HEK293 (cell line): ENCODE results near the gene RASAL2.

Experiments used
- CTCF ChIA-PET: fragments of 350-600 bp; formaldehyde crosslinking; extraction: SDS; loops from one replicate; lab custom pipeline; 2021; ENCODE audit warnings: antibody characterized with exemption; lab: Yijun Ruan, JAX
- POLR2A ChIA-PET: fragments of 300-600 bp; formaldehyde crosslinking; extraction: SDS; loops from one replicate; lab custom pipeline; 2020; ENCODE audit warnings: antibody characterized with exemption, inconsistent platforms; lab: Yijun Ruan, JAX
- H3K27ac ChIP-seq: fragments of 200-500 bp; sonication (Bioruptor generic); 2 replicates; pipeline ENCODE4 v1.5.1; 2014; ENCODE audit warnings: low read depth, low read length, control low read depth, inconsistent platforms; ENCODE audit errors: extremely low read depth
- H3K36me3 ChIP-seq, 2 experiments: fragments of 200-500 bp in 1 of 2; sonication (Bioruptor generic) in 1 of 2; 1 replicate in 1 of 2; 2 replicates in 1 of 2; pipeline ENCODE4 v1.5.1; 2014 to 2017; ENCODE audit warnings: inconsistent platforms in 2 of 2, low read length in 2 of 2; ENCODE audit not compliant: control insufficient read depth in 2 of 2, insufficient read depth in 1 of 2
- H3K4me1 ChIP-seq: fragments of 200-500 bp; sonication (Bioruptor generic); 2 replicates; pipeline ENCODE4 v1.5.1; 2014; ENCODE audit warnings: mild to moderate bottlenecking, low read length, inconsistent platforms; ENCODE audit not compliant: control insufficient read depth, insufficient read depth
- H3K4me3 ChIP-seq: 2 replicates; pipeline ENCODE4 v1.5.1; 2011; ENCODE audit warnings: low read depth, mild to moderate bottlenecking, control low read depth, low read length, moderate library complexity
- H3K9me3 ChIP-seq: fragments of 200-500 bp; sonication (Bioruptor generic); 2 replicates; pipeline ENCODE4 v1.5.1; 2014; ENCODE audit warnings: low read depth, low read length, inconsistent platforms; ENCODE audit not compliant: control insufficient read depth, insufficient read depth
- ELK4 ChIP-seq: IDR thresholded peaks from 2 replicates; pipeline ENCODE4 v1.6.1; 2011; ENCODE audit warnings: mild to moderate bottlenecking, low read depth, low read length, borderline replicate concordance
- KLF1 ChIP-seq: fragments of 450-650 bp; formaldehyde crosslinking; IDR thresholded peaks from 2 replicates; pipeline ENCODE4 v1.5.1; 2016; ENCODE audit warnings: missing biosample characterization, missing genetic modification characterization
- REPIN1 ChIP-seq: fragments of 450-650 bp; formaldehyde crosslinking; IDR thresholded peaks from 2 replicates; pipeline ENCODE4 v1.5.1; 2017; ENCODE audit warnings: missing biosample characterization, missing genetic modification characterization, low read depth
- SCRT2 ChIP-seq: fragments of 450-650 bp; formaldehyde crosslinking; IDR thresholded peaks from 2 replicates; pipeline ENCODE4 v1.5.1; 2016; ENCODE audit warnings: missing biosample characterization, missing genetic modification characterization
- TCF7L2 ChIP-seq: IDR thresholded peaks from 2 replicates; pipeline ENCODE4 v1.6.1; 2011; ENCODE audit warnings: low read depth, mild to moderate bottlenecking, inconsistent platforms, low read length, moderate library complexity, borderline replicate concordance
- YY2 ChIP-seq: fragments of 450-650 bp; formaldehyde crosslinking; IDR thresholded peaks from 2 replicates; pipeline ENCODE4 v1.5.1; 2016; ENCODE audit warnings: missing biosample characterization, missing genetic modification characterization
- ZBTB1 ChIP-seq: fragments of 450-650 bp; formaldehyde crosslinking; IDR thresholded peaks from 2 replicates; pipeline ENCODE4 v1.5.1; 2016; ENCODE audit warnings: missing biosample characterization, missing genetic modification characterization
- ZBTB8A ChIP-seq: fragments of 450-650 bp; formaldehyde crosslinking; IDR thresholded peaks from 2 replicates; pipeline ENCODE4 v1.5.1; 2016; ENCODE audit warnings: missing biosample characterization, missing genetic modification characterization
- ZNF114 ChIP-seq: fragments of 450-650 bp; formaldehyde crosslinking; IDR thresholded peaks from 2 replicates; pipeline ENCODE4 v1.5.0; 2017; ENCODE audit warnings: missing biosample characterization, missing genetic modification characterization
- ZNF221 ChIP-seq: fragments of 450-650 bp; formaldehyde crosslinking; IDR thresholded peaks from 2 replicates; pipeline ENCODE4 v1.5.1; 2017; ENCODE audit warnings: missing biosample characterization, missing genetic modification characterization, borderline replicate concordance
- ZNF274 ChIP-seq, 2 experiments: fragments of 200-500 bp in 1 of 2; fragments of 450-650 bp in 1 of 2; sonication (Bioruptor generic) in 1 of 2; formaldehyde crosslinking in 1 of 2; IDR thresholded peaks; 2 replicates each; pipeline versions ENCODE4 v1.5.1 to v1.6.1; 2014 to 2016; ENCODE audit warnings: borderline replicate concordance in 1 of 2, inconsistent platforms in 1 of 2, low read length in 1 of 2, missing biosample characterization in 1 of 2, missing genetic modification characterization in 1 of 2
- ZNF529 ChIP-seq: fragments of 450-650 bp; formaldehyde crosslinking; IDR thresholded peaks from 2 replicates; pipeline ENCODE4 v1.5.1; 2017; ENCODE audit warnings: missing genetic modification characterization, missing biosample characterization; ENCODE audit not compliant: insufficient replicate concordance
- ZNF580 ChIP-seq: fragments of 450-650 bp; formaldehyde crosslinking; IDR thresholded peaks from 2 replicates; pipeline ENCODE4 v1.5.1; 2016; ENCODE audit warnings: missing biosample characterization, missing genetic modification characterization
- ZNF621 ChIP-seq: fragments of 450-650 bp; formaldehyde crosslinking; IDR thresholded peaks from 2 replicates; pipeline ENCODE4 v1.5.1; 2017; ENCODE audit warnings: missing biosample characterization, missing genetic modification characterization
- ZNF654 ChIP-seq: fragments of 450-650 bp; formaldehyde crosslinking; IDR thresholded peaks from 2 replicates; pipeline ENCODE4 v1.5.1; 2016; ENCODE audit warnings: low read depth, missing biosample characterization, missing genetic modification characterization
- ZNF664 ChIP-seq: fragments of 450-650 bp; formaldehyde crosslinking; IDR thresholded peaks from 2 replicates; pipeline ENCODE4 v1.5.1; 2016; ENCODE audit warnings: missing biosample characterization, missing genetic modification characterization
- ZNF777 ChIP-seq: fragments of 450-650 bp; formaldehyde crosslinking; IDR thresholded peaks from 2 replicates; pipeline ENCODE4 v1.5.1; 2017; ENCODE audit warnings: missing biosample characterization, missing genetic modification characterization, borderline replicate concordance
- TF ChIP-seq, protein P1 (sequence below): fragments of 450-650 bp; formaldehyde crosslinking; conservative IDR thresholded peaks from 2 replicates; pipeline ENCODE4 v1.5.1; 2016; ENCODE audit warnings: low read depth, missing biosample characterization, missing genetic modification characterization
- TF ChIP-seq, protein P2 (sequence below): fragments of 450-650 bp; formaldehyde crosslinking; IDR thresholded peaks from 2 replicates; pipeline ENCODE4 v1.5.1; 2016; ENCODE audit warnings: missing biosample characterization, missing genetic modification characterization

The RASAL2 gene

GRCh38 chr1:178485541-178485981 is 391.7 kb downstream of the RASAL2 start:
- no peak overlapping the region for H3K4me3 ChIP-seq
- ChIA-PET CTCF (interaction anchor here (1.0 kb wide), 1 partner anchor 17 kb away, joined by 3 read pairs; no protein-coding TSS in a partner anchor), POLR2A (no interaction called here)
- H3K36me3 ChIP-seq, result no peaks in the 10 kb centered on the region
- H3K4me1 ChIP-seq, result no peaks in the 10 kb centered on the region
- no peaks in the 10 kb centered on the region for H3K9me3 ChIP-seq
- no peak overlapping the region for H3K27ac ChIP-seq
- TF ChIP-seq, protein P1, sequence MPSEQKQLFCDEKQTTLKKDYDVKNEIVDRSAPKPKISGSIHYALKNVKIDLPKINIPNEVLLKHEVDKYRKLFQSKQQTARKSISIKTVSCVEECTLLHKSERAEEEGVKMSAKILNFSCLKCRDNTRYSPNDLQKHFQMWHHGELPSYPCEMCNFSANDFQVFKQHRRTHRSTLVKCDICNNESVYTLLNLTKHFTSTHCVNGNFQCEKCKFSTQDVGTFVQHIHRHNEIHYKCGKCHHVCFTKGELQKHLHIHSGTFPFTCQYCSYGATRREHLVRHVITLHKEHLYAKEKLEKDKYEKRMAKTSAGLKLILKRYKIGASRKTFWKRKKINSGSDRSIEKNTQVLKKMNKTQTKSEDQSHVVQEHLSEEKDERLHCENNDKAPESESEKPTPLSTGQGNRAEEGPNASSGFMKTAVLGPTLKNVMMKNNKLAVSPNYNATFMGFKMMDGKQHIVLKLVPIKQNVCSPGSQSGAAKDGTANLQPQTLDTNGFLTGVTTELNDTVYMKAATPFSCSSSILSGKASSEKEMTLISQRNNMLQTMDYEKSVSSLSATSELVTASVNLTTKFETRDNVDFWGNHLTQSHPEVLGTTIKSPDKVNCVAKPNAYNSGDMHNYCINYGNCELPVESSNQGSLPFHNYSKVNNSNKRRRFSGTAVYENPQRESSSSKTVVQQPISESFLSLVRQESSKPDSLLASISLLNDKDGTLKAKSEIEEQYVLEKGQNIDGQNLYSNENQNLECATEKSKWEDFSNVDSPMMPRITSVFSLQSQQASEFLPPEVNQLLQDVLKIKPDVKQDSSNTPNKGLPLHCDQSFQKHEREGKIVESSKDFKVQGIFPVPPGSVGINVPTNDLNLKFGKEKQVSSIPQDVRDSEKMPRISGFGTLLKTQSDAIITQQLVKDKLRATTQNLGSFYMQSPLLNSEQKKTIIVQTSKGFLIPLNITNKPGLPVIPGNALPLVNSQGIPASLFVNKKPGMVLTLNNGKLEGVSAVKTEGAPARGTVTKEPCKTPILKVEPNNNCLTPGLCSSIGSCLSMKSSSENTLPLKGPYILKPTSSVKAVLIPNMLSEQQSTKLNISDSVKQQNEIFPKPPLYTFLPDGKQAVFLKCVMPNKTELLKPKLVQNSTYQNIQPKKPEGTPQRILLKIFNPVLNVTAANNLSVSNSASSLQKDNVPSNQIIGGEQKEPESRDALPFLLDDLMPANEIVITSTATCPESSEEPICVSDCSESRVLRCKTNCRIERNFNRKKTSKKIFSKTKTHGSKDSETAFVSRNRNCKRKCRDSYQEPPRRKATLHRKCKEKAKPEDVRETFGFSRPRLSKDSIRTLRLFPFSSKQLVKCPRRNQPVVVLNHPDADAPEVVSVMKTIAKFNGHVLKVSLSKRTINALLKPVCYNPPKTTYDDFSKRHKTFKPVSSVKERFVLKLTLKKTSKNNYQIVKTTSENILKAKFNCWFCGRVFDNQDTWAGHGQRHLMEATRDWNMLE, result no peak
- TF ChIP-seq ZBTB8A, result no peak
- TF ChIP-seq ZNF580 (tag by site-specific recombination), result no peak
- TF ChIP-seq ELK4, result no peak
- TF ChIP-seq ZNF529, result no peak
- no peak for TF ChIP-seq ZBTB1 (tag by site-specific recombination)
- TF ChIP-seq ZNF654 (tag by site-specific recombination), result no peak
- TF ChIP-seq SCRT2 (tag by site-specific recombination), result no peak
- TF ChIP-seq ZNF664 (tag by site-specific recombination), result no peak
- TF ChIP-seq ZNF221, result no peak
- no peak for TF ChIP-seq ZNF274 (IDR thresholded peaks at IDR 0.05; ENCODE audit: low read length)
- no peak for TF ChIP-seq ZNF274 (tag by site-specific recombination; IDR thresholded peaks at IDR 0.05; ENCODE audit: borderline replicate concordance)
- no peak for TF ChIP-seq TCF7L2
- no peak for TF ChIP-seq KLF1 (tag by site-specific recombination)
- TF ChIP-seq, protein P2, sequence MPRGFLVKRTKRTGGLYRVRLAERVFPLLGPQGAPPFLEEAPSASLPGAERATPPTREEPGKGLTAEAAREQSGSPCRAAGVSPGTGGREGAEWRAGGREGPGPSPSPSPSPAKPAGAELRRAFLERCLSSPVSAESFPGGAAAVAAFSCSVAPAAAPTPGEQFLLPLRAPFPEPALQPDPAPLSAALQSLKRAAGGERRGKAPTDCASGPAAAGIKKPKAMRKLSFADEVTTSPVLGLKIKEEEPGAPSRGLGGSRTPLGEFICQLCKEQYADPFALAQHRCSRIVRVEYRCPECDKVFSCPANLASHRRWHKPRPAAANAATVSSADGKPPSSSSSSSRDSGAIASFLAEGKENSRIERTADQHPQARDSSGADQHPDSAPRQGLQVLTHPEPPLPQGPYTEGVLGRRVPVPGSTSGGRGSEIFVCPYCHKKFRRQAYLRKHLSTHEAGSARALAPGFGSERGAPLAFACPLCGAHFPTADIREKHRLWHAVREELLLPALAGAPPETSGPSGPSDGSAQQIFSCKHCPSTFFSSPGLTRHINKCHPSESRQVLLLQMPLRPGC (tag by site-specific recombination), result no peak
- no peak for TF ChIP-seq YY2 (tag by site-specific recombination)
- no peak for TF ChIP-seq ZNF777 (tag by site-specific recombination)
- no peak for TF ChIP-seq ZNF114
- TF ChIP-seq ZNF621 (tag by site-specific recombination), result no peak
- TF ChIP-seq REPIN1 (tag by site-specific recombination), result no peak
